Left ventricle myocardium inferior (tissue), 1 donor: ENCODE measurements around the gene RPH3AL. TPM values are rescaled to one million over a fixed set of nuclear protein-coding genes. Genes with fewer than 3 reads are reported as not detected.

Experiments used
- DNase-seq: peaks from one replicate; pipeline ENCODE4 v3.0.0-alpha.2; 2020
- H3K27ac ChIP-seq: fragments of 200-600 bp; replicated peaks from 2 replicates; pipeline ENCODE4 v1.8.0; 2021
- H3K27me3 ChIP-seq: fragments of 200-600 bp; 2 replicates; pipeline ENCODE4 v1.8.0; 2021; ENCODE audit warnings: low read depth
- H3K36me3 ChIP-seq: fragments of 200-600 bp; 2 replicates; pipeline ENCODE4 v1.8.0; 2021
- H3K4me1 ChIP-seq: fragments of 200-600 bp; 2 replicates; pipeline ENCODE4 v1.8.0; 2021
- H3K4me3 ChIP-seq: fragments of 200-600 bp; 2 replicates; pipeline ENCODE4 v1.8.0; 2021; ENCODE audit warnings: mild to moderate bottlenecking, moderate library complexity
- H3K9me3 ChIP-seq: fragments of 200-600 bp; replicated peaks from 2 replicates; pipeline ENCODE4 v1.8.0; 2021
- intact Hi-C: fragments of 100-400 bp; cut with micrococcal nuclease; formaldehyde crosslinking; loops from one replicate; pipeline ENCODE4 v1.11.0; 2022
- total RNA-seq: library from RNA; stranded (reverse); fragmentation: NEBNext Ultra II Directional; extraction: Animal tissue kit (Norgen Biotek cat#: 25700); gene quantifications from one replicate; pipeline ENCODE4 v1.2.1, GENCODE V29; 2021
- TF ChIP-seq, protein P1 (sequence below): fragments of 200-600 bp; IDR thresholded peaks from 2 replicates; pipeline ENCODE4 v1.8.0; 2021; ENCODE audit warnings: antibody characterized with exemption, mild to moderate bottlenecking, borderline replicate concordance
- donor health status: DM: no; HTN: yes; CAD: no; lungs with severe emphysema.

RPH3AL gene
- total RNA-seq, 1 donor from 2014 or later = 4.0 TPM

- no peak for DNase-seq
- peaks cover 27% of the 10 kb centered on the region for H3K4me1 ChIP-seq
- no peaks in the 10 kb centered on the region for H3K36me3 ChIP-seq
- TF ChIP-seq, protein P1, sequence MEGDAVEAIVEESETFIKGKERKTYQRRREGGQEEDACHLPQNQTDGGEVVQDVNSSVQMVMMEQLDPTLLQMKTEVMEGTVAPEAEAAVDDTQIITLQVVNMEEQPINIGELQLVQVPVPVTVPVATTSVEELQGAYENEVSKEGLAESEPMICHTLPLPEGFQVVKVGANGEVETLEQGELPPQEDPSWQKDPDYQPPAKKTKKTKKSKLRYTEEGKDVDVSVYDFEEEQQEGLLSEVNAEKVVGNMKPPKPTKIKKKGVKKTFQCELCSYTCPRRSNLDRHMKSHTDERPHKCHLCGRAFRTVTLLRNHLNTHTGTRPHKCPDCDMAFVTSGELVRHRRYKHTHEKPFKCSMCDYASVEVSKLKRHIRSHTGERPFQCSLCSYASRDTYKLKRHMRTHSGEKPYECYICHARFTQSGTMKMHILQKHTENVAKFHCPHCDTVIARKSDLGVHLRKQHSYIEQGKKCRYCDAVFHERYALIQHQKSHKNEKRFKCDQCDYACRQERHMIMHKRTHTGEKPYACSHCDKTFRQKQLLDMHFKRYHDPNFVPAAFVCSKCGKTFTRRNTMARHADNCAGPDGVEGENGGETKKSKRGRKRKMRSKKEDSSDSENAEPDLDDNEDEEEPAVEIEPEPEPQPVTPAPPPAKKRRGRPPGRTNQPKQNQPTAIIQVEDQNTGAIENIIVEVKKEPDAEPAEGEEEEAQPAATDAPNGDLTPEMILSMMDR = no peak
- H3K9me3 ChIP-seq = no peaks in the 10 kb centered on the region
- H3K27ac ChIP-seq = no peak overlapping the region
- H3K27me3 ChIP-seq = peaks cover 20% of the 10 kb centered on the region
- H3K4me3 ChIP-seq = no peak overlapping the region
- intact Hi-C loops = no loop called here
These were observed 54.8 kb downstream of the RPH3AL start for GRCh38 chr17:297758-298157.

DNA sequence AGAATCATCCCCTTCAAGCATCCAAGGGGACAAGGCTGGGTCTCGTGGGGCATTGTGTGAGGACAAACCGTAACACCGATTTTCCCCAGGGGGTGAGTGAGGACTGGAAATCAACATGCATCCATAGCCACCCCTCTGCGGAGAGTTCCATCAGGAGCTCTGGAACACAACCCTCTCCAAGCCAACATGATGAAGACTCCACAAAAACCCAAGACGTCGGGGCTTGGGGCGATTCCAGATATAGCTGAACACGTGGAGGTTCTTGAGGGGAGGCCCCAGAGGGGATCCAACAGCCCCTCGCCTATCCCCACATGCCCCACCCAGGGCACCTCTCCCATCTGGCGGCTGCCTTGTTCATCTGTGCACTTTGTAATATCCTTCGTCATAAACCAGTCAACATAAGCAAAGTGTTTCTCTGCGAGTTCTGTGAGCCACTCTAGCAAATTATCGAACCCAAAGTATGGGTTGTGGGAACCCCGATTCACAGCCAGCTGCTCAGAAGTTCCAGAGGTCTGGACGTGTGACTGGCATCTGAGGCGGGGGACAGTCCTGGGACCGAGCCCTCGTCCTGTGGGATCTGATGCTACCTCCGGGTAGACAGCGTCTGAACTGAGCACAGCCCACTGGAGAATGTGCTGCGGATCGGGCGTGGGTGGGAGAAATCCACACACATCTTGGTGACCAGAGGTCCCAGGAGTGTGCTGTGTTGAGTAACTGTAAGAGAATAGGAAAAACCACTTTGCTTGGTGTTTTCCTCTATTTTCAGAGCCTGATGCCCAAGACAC, 55.5 kb downstream of the RPH3AL start:
- intact Hi-C loops = no loop called here
- H3K9me3 ChIP-seq = no peaks in the 10 kb centered on the region
- TF ChIP-seq, protein P1 = no peak
- H3K36me3 ChIP-seq = no peaks in the 10 kb centered on the region
- H3K27me3 ChIP-seq = peaks cover 25% of the 10 kb centered on the region
- H3K4me3 ChIP-seq = no peak overlapping the region
- DNase-seq = no peak
- H3K4me1 ChIP-seq = peaks cover 20% of the 10 kb centered on the region
- H3K27ac ChIP-seq = no peak overlapping the region

- intact Hi-C loops = no loop called here
- DNase-seq = no peak
- Histone ChIP-seq H3K9me3 (no peaks in the 10 kb centered on the region), H3K27ac (no peak overlapping the region), H3K4me1 (peaks cover 13% of the 10 kb centered on the region), H3K27me3 (peaks cover 25% of the 10 kb centered on the region), H3K4me3 (no peak overlapping the region), H3K36me3 (no peaks in the 10 kb centered on the region)
- TF ChIP-seq, protein P1 = no peak
These were observed 56.2 kb downstream of the RPH3AL start for GRCh38 chr17:296379-296778.

GRCh38 chr17:292531-293382, 59.9 kb downstream of the RPH3AL start:
- DNase-seq = no peak
- TF ChIP-seq, protein P1 = no peak
- H3K27me3 ChIP-seq = peaks cover 32% of the 10 kb centered on the region
- intact Hi-C loops = no loop called here
- no peaks in the 10 kb centered on the region for H3K36me3 ChIP-seq
- H3K27ac ChIP-seq = no peak overlapping the region
- H3K9me3 ChIP-seq = no peaks in the 10 kb centered on the region
- no peak overlapping the region for H3K4me3 ChIP-seq
- H3K4me1 ChIP-seq = no peaks in the 10 kb centered on the region

DNA sequence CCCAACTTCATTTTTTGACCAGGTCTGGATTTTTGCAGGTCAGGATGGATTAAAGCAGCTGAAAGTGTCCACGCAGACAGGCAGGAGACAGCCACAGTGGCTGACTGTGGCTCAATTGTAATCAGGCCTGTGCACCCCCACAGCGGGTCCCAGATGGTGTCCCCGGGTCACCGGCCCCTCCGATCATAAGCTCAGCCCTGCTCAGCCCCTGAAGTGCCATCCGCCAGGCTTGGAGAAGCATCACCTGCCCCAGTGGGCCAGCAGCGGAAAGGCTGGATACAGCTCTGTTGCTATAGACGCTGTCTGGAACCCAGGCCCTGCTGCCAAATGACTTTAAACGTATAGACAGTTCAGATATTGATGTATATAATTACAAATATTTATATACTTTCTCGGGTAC, 60.6 kb downstream of the RPH3AL start:
- TF ChIP-seq, protein P1 = no peak
- H3K27ac ChIP-seq = no peak overlapping the region
- no peaks in the 10 kb centered on the region for H3K4me1 ChIP-seq
- H3K36me3 ChIP-seq = no peaks in the 10 kb centered on the region
- H3K27me3 ChIP-seq = peaks cover 24% of the 10 kb centered on the region
- intact Hi-C loops = no loop called here
- no peak overlapping the region for H3K4me3 ChIP-seq
- no peaks in the 10 kb centered on the region for H3K9me3 ChIP-seq
- no peak for DNase-seq
